GM12864 (cell line): ENCODE results near the gene NMNAT3.

Source experiments
- DNase-seq: peaks from one replicate; pipeline ENCODE4 v3.0.0-alpha.2; 2011; ENCODE audit warnings: low read depth
- H3K4me3 ChIP-seq: 2 replicates; pipeline ENCODE4 v1.5.1; 2011; ENCODE audit warnings: mild to moderate bottlenecking, low read depth, low read length, control low read depth
- TF ChIP-seq, protein P1 (sequence below): IDR thresholded peaks from 2 replicates; pipeline ENCODE4 v1.5.1; 2011; ENCODE audit warnings: low read depth, mild to moderate bottlenecking, moderate library complexity, low read length, control low read depth, inconsistent platforms; ENCODE audit errors: missing control alignments

Gene NMNAT3

DNA sequence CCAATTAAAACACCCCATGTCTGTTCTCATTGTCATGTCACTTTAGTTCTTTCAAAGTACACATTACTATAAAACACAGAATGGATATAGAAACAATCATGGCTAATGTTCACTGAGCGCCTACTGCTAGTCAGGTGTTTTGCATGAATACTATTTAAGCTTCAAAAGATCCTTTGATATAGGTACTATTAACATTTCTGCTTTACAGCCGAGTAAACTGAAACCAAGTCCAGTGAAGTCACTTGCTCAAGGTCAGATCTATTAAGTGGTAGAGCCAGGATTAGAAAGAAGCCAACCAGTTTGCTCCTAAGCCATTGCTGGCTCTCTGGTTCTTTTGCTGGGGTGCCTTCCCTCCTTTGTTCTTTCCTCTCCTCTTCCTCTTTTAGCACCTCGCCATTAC is 32.4 kb upstream of the NMNAT3 start:
- no peak for DNase-seq
- TF ChIP-seq, protein P1, sequence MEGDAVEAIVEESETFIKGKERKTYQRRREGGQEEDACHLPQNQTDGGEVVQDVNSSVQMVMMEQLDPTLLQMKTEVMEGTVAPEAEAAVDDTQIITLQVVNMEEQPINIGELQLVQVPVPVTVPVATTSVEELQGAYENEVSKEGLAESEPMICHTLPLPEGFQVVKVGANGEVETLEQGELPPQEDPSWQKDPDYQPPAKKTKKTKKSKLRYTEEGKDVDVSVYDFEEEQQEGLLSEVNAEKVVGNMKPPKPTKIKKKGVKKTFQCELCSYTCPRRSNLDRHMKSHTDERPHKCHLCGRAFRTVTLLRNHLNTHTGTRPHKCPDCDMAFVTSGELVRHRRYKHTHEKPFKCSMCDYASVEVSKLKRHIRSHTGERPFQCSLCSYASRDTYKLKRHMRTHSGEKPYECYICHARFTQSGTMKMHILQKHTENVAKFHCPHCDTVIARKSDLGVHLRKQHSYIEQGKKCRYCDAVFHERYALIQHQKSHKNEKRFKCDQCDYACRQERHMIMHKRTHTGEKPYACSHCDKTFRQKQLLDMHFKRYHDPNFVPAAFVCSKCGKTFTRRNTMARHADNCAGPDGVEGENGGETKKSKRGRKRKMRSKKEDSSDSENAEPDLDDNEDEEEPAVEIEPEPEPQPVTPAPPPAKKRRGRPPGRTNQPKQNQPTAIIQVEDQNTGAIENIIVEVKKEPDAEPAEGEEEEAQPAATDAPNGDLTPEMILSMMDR, result no peak
- H3K4me3 ChIP-seq, result no peak overlapping the region

- H3K4me3 ChIP-seq, result no peak overlapping the region
- DNase-seq, result no peak
- TF ChIP-seq, protein P1, result no peak
These were observed 27.9 kb upstream of the NMNAT3 start for GRCh38 chr3:139705631-139706030.

GRCh38 chr3:139696314-139696604 is 18.5 kb upstream of the NMNAT3 start:
- H3K4me3 ChIP-seq, result no peak overlapping the region
- DNase-seq, result no peak
- TF ChIP-seq, protein P1, result no peak

DNA sequence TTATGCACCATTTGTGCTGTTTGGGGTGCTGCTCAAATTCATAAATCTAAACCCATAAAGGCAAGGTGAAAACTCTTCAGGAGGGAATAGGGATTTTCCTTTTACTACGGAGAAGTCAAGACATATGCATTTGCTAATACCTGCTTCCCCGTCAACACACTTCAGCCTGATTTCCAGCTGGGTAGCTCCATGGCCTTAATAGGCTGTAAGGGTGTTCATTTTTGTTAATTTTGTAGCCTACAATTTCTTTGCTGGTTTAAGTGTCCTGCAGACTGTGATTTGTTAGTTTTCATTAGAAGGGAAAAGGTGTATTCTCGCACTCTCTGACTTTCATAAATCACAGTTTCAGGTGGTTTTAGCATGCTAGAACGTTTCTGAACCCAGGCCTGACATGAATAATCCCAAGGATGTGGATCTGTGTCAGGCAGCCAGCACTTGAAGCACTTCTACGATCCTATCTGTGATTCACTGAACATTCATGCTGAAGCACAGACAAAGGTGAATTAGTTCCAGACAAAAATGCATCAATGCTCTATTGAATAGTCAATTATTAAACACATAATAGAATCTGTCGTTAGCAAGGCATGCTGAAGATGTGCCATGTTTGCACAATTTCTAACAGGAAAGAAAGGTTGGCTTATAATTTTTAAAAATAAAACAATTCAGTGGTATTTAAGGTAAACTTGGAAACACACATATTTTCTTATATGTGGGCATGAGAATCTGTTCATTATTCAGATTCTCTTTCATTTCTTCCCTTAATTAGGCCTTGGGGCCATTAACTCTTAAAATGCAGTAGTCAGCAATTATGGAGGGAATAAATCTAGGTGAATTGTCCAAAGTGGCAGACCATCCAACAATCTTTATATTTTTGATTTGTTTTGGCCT is 17.9 kb upstream of the NMNAT3 start:
- no peak overlapping the region for H3K4me3 ChIP-seq
- no peak for DNase-seq
- TF ChIP-seq, protein P1, result no peak

DNA sequence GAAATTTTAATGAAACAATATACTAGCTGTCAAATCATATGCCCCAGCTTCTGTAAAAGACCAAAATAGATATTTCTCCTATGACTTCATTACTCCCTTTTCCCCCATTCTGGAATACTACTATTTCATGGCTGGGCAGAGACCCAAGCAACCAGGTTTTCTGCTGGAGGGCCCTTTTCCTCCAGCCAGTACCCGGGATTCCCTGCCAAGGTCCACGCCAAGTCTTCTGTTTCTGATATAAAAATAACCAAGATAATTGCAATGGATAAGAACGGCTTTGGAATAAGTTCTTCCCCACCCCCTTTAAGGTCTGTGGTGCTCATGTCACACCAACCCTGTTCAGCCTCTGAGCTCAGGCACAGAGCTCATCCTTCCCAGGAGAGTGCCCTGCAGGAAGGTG is 17.2 kb upstream of the NMNAT3 start:
- TF ChIP-seq, protein P1, result no peak

GRCh38 chr3:139694542-139694941 is 16.8 kb upstream of the NMNAT3 start:
- H3K4me3 ChIP-seq, result no peak overlapping the region
- DNase-seq, result no peak
- TF ChIP-seq, protein P1, result no peak

More for the DNA sequence above, 17.2 kb upstream of the NMNAT3 start:
- DNase-seq, result no peak
- no peak overlapping the region for H3K4me3 ChIP-seq

GRCh38 chr3:139691619-139692018 is 13.8 kb upstream of the NMNAT3 start:
- TF ChIP-seq, protein P1, result no peak
- DNase-seq, result no peak
- no peak overlapping the region for H3K4me3 ChIP-seq
